Type B pancreatic cell (in vitro differentiated cells): ENCODE data around the gene GREM1. TPM values are rescaled to one million over a fixed set of nuclear protein-coding genes. Genes with fewer than 3 reads are reported as not detected.

Experiments
- DNase-seq: peaks from one replicate; pipeline ENCODE4 v3.0.0; 2021; ENCODE audit warnings: mixed read lengths; ENCODE audit not compliant: unreplicated experiment; ENCODE audit errors: extremely low spot score
- H3K27ac Mint-ChIP-seq: 2 replicates; pipeline ENCODE4 v1.8.0; 2021; ENCODE audit warnings: mild to moderate bottlenecking, mixed read lengths
- H3K27me3 Mint-ChIP-seq: 2 replicates; pipeline ENCODE4 v1.8.0; 2021; ENCODE audit warnings: mixed read lengths
- H3K36me3 Mint-ChIP-seq: 2 replicates; pipeline ENCODE4 v1.8.0; 2021; ENCODE audit warnings: mixed read lengths
- H3K4me1 Mint-ChIP-seq: one replicate; pipeline ENCODE4 v1.8.0; 2021; ENCODE audit warnings: mixed read lengths; ENCODE audit not compliant: unreplicated experiment
- H3K4me3 Mint-ChIP-seq: 2 replicates; pipeline ENCODE4 v1.8.0; 2021; ENCODE audit warnings: mild to moderate bottlenecking, mixed read lengths
- H3K9me3 Mint-ChIP-seq: 2 replicates; pipeline ENCODE4 v1.8.0; 2021; ENCODE audit warnings: mixed read lengths
- CTCF ChIP-seq: fragments of 200-600 bp; sonication (generic); conservative IDR thresholded peaks from 2 replicates; pipeline ENCODE4 v1.5.0; 2021; ENCODE audit warnings: antibody characterized with exemption, mild to moderate bottlenecking
- total RNA-seq: library from RNA; stranded (reverse); gene quantifications from 2 replicates; pipeline ENCODE4 v1.2.1, GENCODE V29; 2021; ENCODE audit warnings: low replicate concordance

The GREM1 gene
- total RNA-seq, 1 donor from 2014 or later = 56.6 TPM

- H3K4me1 Mint-ChIP-seq = peaks cover 3% of the 10 kb centered on the region
- peaks cover 8% of the 10 kb centered on the region for H3K36me3 Mint-ChIP-seq
- no peak overlapping the region for H3K4me3 Mint-ChIP-seq
- H3K27me3 Mint-ChIP-seq = no peaks in the 10 kb centered on the region
- no peak for DNase-seq
- TF ChIP-seq CTCF = no peak
- H3K27ac Mint-ChIP-seq = no peak overlapping the region
- no peaks in the 10 kb centered on the region for H3K9me3 Mint-ChIP-seq
These were observed 72.7 kb downstream of the GREM1 start for GRCh38 chr15:32790352-32790999.

- H3K9me3 Mint-ChIP-seq = no peaks in the 10 kb centered on the region
- no peak for DNase-seq
- H3K36me3 Mint-ChIP-seq = peaks cover 3% of the 10 kb centered on the region
- H3K4me3 Mint-ChIP-seq = no peak overlapping the region
- H3K27me3 Mint-ChIP-seq = no peaks in the 10 kb centered on the region
- TF ChIP-seq CTCF = no peak
- no peak overlapping the region for H3K27ac Mint-ChIP-seq
- H3K4me1 Mint-ChIP-seq = peaks cover 7% of the 10 kb centered on the region
These were observed 74.6 kb downstream of the GREM1 start for GRCh38 chr15:32792436-32792835.

Other genes with a start within 250 kb of the GREM1 start
- gene GOLGA8N, start 124.5 kb upstream of the GREM1 start, total RNA-seq = 1.1 and 3.9 TPM in 2 replicates
- gene ARHGAP11A, start 102.5 kb upstream of the GREM1 start, total RNA-seq = 21.7 and 52.6 TPM in 2 replicates
- gene SCG5, start 76.3 kb upstream of the GREM1 start, total RNA-seq = 93.1 and 127 TPM in 2 replicates